GM13976 (cell line): ENCODE measurements around the gene RPL27.

ENCODE experiments used
- DNase-seq: peaks from one replicate; pipeline ENCODE4 v3.0.0; 2012; ENCODE audit warnings: low spot score
- in situ Hi-C: fragments of 300-500 bp; cut with MboI; formaldehyde crosslinking; loops from one replicate; pipeline ENCODE4 v1.12.0; 2022; ENCODE audit warnings: low sequenced_read_pairs, mixed read lengths, inconsistent platforms; ENCODE audit not compliant: unreplicated experiment
- TF ChIP-seq, protein P1 (sequence below): IDR thresholded peaks from 2 replicates; pipeline ENCODE4 v1.5.1; 2012; ENCODE audit warnings: borderline replicate concordance, mild to moderate bottlenecking; ENCODE audit not compliant: insufficient read depth; ENCODE audit errors: extremely low read depth, missing control alignments, control extremely low read depth

Gene RPL27

DNA sequence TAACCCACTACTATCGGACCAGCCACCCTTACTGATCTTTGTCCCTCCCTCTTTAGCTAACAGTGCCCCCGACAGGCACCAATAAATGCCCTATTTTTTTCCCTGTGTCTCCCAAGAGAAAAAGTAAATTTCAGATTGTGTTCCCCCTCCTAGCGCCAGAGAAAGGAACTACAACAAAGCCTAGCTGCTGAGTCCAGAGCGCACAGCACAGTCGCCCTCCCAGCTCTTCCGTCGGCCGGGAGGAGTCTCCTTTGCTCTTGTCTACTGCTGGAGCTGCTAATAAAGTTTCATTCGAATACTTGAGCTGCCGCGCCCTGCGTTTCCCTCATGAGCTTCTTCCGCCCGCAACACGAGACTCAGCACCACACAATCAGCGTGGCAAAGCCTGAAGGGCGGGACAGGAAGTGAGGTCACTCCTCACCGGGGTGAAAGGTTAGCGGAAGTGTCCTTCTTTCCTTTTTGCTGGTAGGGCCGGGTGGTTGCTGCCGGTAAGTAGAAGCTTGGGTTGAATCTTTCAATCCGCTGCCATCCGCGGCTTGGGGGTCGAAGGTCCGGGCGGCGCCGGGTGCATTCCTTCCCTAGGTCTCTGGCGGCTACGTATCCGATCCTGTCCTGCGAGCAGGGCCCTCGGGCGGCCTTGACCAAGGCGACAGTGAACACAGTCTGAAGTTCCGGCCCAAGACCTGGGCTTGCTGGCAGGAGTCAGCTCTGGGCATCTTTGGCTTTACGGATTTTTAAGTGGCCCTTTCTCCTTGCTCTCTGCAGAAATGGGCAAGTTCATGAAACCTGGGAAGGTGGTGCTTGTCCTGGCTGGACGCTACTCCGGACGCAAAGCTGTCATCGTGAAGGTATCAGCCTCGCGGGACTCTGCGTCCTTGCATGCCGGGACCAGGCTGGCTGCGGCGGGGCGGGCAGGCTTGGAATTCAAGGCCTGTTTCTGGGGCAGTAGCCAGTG, at the start of gene RPL27:
RPL27 (plus strand) TSS at position 436 of the 955 bp plus-strand sequence; CDS start at position 768, 332 bp downstream.
- peak; percentile 95 for DNase-seq
- in situ Hi-C loops, result no loop called here
- TF ChIP-seq, protein P1, sequence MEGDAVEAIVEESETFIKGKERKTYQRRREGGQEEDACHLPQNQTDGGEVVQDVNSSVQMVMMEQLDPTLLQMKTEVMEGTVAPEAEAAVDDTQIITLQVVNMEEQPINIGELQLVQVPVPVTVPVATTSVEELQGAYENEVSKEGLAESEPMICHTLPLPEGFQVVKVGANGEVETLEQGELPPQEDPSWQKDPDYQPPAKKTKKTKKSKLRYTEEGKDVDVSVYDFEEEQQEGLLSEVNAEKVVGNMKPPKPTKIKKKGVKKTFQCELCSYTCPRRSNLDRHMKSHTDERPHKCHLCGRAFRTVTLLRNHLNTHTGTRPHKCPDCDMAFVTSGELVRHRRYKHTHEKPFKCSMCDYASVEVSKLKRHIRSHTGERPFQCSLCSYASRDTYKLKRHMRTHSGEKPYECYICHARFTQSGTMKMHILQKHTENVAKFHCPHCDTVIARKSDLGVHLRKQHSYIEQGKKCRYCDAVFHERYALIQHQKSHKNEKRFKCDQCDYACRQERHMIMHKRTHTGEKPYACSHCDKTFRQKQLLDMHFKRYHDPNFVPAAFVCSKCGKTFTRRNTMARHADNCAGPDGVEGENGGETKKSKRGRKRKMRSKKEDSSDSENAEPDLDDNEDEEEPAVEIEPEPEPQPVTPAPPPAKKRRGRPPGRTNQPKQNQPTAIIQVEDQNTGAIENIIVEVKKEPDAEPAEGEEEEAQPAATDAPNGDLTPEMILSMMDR, result peak; percentile 79

GRCh38 chr17:42950044-42950783, 48.0 kb upstream of the RPL27 start:
- TF ChIP-seq, protein P1, result no peak
- in situ Hi-C loops, result no loop called here
- DNase-seq, result no peak

DNA sequence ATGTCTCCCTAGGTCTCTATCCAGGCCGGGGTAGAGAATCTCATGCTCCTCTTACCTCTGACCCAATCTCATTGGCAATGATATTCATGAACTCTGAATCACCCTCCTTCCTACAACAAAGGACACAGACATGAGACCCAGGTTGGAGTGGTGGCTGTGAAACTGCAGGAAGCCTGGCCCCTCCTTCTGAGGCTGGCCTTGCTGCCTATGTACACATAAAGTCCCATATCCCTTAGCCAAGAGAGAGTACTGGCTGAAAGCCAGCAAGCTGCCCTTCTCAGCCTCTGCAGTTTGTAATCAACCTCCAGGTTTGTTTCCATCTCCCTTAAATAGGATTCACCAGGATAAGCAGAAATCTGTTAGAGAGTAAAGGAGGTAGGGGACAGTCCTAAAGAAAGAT, 44.5 kb upstream of the RPL27 start:
- TF ChIP-seq, protein P1, result no peak
- in situ Hi-C loops, result no loop called here
- no peak for DNase-seq

GRCh38 chr17:42964161-42964932, 33.9 kb upstream of the RPL27 start, which contains the start of gene AARSD1:
Gene AARSD1 (minus strand): TSS chr17:42964454. CDS start chr17:42964440, 14 bp downstream.
- in situ Hi-C loops, result no loop called here
- TF ChIP-seq, protein P1, result no peak
- peak; percentile 93 for DNase-seq

DNA sequence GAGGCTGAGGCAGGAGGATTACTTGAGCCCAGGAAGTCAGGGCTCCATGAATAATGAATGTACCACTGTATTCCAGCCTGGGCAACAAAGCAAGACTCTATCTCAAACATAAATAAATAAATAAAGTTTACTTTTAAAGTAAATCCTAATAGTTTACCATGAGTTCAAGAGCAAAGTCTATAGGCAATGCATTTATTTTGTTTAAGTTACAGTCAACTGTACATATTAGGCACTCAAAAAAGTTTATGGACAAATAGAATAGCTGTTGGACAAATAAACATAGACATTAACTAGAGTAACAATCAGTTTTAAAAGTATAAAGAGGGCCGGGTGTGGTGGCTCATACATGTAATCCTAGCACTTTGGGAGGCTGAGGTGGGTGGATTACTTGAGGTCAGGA, 30.3 kb upstream of the RPL27 start:
- TF ChIP-seq, protein P1, result no peak
- no peak for DNase-seq
- in situ Hi-C loops, result no loop called here
